ENCODE results near the gene CCL21.
"Not testable (repeated sequence)": the region's sequence is repeated elsewhere in the genome, so short reads cannot be mapped to it uniquely, and the experiment has no call there.

CCL21 gene, protein sequence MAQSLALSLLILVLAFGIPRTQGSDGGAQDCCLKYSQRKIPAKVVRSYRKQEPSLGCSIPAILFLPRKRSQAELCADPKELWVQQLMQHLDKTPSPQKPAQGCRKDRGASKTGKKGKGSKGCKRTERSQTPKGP

DNA sequence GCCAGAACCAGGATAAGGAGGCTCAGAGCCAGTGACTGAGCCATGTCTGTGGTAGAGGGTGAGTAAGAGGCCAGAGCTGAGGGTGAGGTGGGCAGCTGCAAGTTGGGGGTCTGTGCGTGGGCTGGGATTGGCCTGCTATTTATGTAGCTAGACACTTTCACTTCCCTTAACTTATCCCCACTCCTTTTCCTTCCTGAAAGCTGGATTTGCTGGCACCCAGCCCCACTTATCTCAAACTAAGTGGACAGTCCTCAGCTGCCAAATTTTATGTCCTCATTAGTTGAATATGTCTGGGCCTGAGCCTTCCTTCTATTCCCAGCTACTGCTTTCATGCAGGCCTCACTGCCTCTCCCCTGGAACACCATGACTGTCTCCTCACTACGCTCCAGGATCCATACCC lies at the start of gene CCL21:
Gene CCL21, minus strand, starts transcription at position 114 of the 400 bp plus-strand sequence. Its CDS starts 70 bp downstream, at position 44.
- CTCF ChIA-PET, result interaction anchor here (0.8 to 1.5 kb wide), 5 partner anchors 9 to 670 kb away, joined by 3 to 5 read pairs (median 3); no protein-coding TSS in a partner anchor
- TF ChIP-seq, protein P1, sequence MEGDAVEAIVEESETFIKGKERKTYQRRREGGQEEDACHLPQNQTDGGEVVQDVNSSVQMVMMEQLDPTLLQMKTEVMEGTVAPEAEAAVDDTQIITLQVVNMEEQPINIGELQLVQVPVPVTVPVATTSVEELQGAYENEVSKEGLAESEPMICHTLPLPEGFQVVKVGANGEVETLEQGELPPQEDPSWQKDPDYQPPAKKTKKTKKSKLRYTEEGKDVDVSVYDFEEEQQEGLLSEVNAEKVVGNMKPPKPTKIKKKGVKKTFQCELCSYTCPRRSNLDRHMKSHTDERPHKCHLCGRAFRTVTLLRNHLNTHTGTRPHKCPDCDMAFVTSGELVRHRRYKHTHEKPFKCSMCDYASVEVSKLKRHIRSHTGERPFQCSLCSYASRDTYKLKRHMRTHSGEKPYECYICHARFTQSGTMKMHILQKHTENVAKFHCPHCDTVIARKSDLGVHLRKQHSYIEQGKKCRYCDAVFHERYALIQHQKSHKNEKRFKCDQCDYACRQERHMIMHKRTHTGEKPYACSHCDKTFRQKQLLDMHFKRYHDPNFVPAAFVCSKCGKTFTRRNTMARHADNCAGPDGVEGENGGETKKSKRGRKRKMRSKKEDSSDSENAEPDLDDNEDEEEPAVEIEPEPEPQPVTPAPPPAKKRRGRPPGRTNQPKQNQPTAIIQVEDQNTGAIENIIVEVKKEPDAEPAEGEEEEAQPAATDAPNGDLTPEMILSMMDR (IDR thresholded peaks at IDR 0.05; ENCODE audit: control extremely low read depth, extremely low read depth, low read depth, missing control alignments), result no peak
- POLR2A ChIA-PET, result no interaction called here
- no peak for DNase-seq (ENCODE audit: extremely low spot score)

DNA sequence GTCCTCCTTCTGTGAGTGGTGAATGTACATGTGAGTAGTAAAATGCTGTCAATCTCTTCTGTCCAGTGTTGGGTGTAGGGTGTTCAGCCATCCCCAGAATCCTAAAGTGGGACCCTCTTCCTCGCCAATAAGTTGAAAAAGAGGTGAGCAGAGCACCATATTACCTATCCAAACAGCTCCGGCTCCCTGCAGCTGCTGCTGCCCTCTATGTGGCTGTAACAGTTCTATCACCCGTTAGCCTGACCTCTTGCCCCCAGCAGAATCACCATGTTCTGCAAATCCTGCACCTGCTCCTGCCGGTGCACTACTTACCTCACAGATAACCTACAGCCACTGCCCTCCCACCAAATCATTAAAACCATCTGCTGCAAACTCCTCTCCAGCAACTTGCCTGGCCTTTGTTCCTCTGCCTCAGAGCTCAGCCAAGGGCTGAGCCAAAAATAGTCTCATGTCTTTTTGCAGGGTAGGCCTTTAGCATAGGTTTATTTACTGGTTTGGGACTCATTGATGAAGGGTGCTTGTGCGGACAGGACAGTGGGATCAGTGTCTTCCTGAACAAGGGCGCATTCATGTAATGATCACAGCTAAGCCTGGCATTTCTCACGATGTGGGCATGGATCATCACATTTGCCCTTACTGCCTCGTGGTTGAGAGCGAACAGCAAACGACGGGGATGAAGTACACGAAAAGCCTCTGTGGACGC lies 49.6 kb upstream of the CCL21 start:
- CTCF ChIA-PET, result interaction anchor here (0.6 to 2.6 kb wide), 17 partner anchors 11 to 717 kb away, joined by 3 to 12 read pairs (median 3); partner anchors contain the start of gene PIGO
- no peak for DNase-seq (ENCODE audit: extremely low spot score)
- TF ChIP-seq, protein P1 (IDR thresholded peaks at IDR 0.05; ENCODE audit: control extremely low read depth, extremely low read depth, low read depth, missing control alignments), result no peak
- POLR2A ChIA-PET, result no interaction called here

DNA sequence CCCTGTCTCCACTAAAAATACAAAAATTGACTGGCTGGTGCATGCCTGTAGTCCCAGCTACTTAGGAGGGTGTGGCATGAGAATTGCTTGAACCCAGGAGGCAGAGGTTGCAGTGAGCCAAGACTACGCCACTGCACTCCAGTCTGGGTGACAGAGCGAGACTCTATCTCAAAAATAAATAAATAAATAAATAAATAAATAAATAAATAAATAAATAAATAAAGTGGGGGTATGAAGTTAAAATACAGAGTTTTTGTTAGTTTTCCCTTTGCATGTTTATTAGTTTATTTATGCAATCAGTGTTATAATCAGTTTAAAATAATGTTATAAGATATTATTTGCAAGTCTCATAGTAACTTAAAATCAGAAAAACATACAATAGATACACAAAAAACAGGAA lies 40.4 kb upstream of the CCL21 start:
- POLR2A ChIA-PET; DNase-seq (ENCODE audit: extremely low spot score); CTCF ChIA-PET: not testable (repeated sequence)

DNA sequence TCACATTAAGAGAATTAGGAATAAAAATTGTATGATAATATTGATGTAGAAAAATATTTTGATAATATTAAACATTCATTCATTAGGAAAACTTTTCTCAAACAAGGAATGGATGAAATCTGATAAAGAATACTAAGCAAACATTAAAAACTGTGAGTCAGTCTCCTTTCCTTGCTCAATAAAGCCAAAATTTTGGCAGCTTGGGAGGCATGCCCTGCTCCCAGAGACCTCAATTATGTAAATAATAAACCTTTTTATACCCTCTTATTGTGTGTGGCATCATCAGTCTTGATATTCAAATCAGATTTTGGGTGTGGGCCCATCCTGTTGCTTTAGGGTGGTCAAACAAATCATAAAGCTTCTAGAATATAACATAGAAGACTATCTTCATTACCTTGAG lies 36.6 kb upstream of the CCL21 start:
- ChIA-PET CTCF (interaction anchor here (1.2 kb wide), 1 partner anchor 351 kb away, joined by 3 read pairs; no protein-coding TSS in a partner anchor), POLR2A (no interaction called here)

DNA sequence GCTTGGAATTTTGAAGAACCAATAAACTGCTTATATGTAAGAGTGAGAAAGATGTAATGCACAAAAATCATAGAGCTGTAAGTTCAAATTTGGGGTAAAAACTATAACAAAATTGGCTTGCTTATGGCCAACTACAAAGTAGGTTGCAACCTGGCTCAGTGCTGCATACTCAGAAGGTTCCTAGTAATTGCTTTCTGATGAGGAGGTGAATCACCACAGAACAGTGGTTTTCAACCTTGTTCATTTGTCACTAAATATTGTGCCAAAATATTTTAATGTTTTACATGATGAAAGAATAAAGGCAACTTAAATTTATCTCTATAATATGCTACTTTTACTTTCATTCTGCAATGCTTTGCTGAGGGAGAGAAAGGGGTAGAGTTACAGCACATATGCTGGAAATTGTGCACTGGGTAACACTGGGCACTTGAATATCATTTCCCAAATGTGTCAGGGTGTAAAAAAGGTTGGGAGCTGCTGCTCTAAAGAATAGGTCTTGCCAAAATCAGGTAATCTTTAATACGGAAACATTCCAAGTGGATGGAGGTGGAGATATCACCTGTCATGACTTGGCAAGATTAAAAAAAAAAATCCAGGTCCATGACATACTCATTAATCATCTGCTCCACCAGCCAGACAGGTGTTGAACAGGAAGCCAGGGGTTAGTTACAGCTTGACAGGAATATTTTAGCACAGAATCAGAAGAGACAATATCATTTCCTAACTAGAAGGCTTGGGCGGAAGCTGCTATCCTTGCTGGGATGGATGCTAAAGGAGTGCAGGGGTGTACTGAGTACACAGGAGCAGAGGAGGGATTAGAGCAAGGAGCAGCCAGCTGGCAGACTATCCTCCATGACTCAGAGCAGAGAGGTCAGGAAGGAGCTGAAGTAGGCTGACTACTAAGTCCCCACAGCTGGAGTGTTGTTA lies 34.6 kb upstream of the CCL21 start:
- CTCF ChIA-PET, result interaction anchor here (1.1 kb wide), 1 partner anchor 13 kb away, joined by 3 read pairs; no protein-coding TSS in a partner anchor
- TF ChIP-seq, protein P1 (IDR thresholded peaks at IDR 0.05; ENCODE audit: control extremely low read depth, extremely low read depth, low read depth, missing control alignments), result no peak
- DNase-seq (ENCODE audit: extremely low spot score), result no peak
- POLR2A ChIA-PET, result no interaction called here

More for the DNA sequence above, 36.6 kb upstream of the CCL21 start:
- TF ChIP-seq, protein P1 (IDR thresholded peaks at IDR 0.05; ENCODE audit: control extremely low read depth, extremely low read depth, low read depth, missing control alignments), result no peak
- no peak for DNase-seq (ENCODE audit: extremely low spot score)

DNA sequence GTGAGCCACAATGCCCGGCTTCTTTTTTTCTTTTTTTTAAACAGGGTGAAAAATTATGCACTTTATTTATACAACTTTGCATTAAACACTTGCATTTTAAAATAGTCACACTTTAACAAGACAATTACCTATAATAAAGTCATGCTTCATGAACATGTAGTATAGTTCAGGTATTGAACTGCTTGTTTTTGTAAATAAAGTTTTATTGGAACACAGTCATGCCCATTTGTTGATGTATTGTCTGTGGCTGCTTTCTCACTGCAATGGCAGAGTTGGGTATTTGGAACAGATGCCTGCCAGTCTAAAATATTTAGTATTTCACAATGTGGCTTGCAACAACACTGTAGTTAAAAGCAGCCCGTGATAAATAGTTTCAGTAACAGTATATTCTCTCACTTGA lies 32.8 kb upstream of the CCL21 start:
- TF ChIP-seq, protein P1 (IDR thresholded peaks at IDR 0.05; ENCODE audit: control extremely low read depth, extremely low read depth, low read depth, missing control alignments), result no peak
- no peak for DNase-seq (ENCODE audit: extremely low spot score)
- POLR2A ChIA-PET, result no interaction called here
- CTCF ChIA-PET, result no interaction called here
